A549 (cell line): ENCODE results near the gene FBXL22.
"Not testable (repeated sequence)": the region's sequence is repeated elsewhere in the genome, so short reads cannot be mapped to it uniquely, and the experiment has no call there.

Source experiments
- EP300 ChIP-seq, 2 experiments: fragments of >200 bp; sonication (Bioruptor Twin); formaldehyde crosslinking; IDR thresholded peaks; 2 replicates in 1 of 2; 3 replicates in 1 of 2; pipeline ENCODE4 v1.6.1; 2016 to 2017
- TF ChIP-seq, protein P1 (sequence below): fragments of >200 bp; sonication (Bioruptor Twin); formaldehyde crosslinking; IDR thresholded peaks from 3 replicates; pipeline ENCODE4 v1.5.1; 2016

DNA sequence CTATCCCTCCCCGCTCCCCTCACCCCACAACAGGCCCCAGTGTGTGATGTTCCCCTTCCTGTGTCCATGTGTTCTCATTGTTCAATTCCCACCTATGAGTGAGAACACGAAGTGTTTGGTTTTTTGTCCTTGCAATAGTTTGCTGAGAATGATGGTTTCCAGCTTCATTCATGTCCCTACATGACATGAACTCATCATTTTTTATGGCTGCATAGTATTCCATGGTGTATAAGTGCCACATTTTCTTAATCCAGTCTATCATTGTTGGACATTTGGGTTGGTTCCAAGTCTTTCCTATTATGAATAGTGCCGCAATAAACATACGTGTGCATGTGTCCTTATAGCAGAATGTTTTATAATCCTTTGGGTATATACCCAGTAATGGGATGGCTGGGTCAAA lies 20.0 kb downstream of the FBXL22 start:
- TF ChIP-seq EP300 (IDR thresholded peaks at IDR 0.05) = not testable (repeated sequence)
- TF ChIP-seq, protein P1, sequence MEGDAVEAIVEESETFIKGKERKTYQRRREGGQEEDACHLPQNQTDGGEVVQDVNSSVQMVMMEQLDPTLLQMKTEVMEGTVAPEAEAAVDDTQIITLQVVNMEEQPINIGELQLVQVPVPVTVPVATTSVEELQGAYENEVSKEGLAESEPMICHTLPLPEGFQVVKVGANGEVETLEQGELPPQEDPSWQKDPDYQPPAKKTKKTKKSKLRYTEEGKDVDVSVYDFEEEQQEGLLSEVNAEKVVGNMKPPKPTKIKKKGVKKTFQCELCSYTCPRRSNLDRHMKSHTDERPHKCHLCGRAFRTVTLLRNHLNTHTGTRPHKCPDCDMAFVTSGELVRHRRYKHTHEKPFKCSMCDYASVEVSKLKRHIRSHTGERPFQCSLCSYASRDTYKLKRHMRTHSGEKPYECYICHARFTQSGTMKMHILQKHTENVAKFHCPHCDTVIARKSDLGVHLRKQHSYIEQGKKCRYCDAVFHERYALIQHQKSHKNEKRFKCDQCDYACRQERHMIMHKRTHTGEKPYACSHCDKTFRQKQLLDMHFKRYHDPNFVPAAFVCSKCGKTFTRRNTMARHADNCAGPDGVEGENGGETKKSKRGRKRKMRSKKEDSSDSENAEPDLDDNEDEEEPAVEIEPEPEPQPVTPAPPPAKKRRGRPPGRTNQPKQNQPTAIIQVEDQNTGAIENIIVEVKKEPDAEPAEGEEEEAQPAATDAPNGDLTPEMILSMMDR = not testable (repeated sequence)
